ENCODE measurements around the gene FGF22.
"Not testable (repeated sequence)": the region's sequence is repeated elsewhere in the genome, so short reads cannot be mapped to it uniquely, and the experiment has no call there.

FGF22 gene

GRCh38 chr19:607301-608154 lies 32.2 kb upstream of the FGF22 start:
- no peak for DNase-seq (ENCODE audit: low read depth)

DNA sequence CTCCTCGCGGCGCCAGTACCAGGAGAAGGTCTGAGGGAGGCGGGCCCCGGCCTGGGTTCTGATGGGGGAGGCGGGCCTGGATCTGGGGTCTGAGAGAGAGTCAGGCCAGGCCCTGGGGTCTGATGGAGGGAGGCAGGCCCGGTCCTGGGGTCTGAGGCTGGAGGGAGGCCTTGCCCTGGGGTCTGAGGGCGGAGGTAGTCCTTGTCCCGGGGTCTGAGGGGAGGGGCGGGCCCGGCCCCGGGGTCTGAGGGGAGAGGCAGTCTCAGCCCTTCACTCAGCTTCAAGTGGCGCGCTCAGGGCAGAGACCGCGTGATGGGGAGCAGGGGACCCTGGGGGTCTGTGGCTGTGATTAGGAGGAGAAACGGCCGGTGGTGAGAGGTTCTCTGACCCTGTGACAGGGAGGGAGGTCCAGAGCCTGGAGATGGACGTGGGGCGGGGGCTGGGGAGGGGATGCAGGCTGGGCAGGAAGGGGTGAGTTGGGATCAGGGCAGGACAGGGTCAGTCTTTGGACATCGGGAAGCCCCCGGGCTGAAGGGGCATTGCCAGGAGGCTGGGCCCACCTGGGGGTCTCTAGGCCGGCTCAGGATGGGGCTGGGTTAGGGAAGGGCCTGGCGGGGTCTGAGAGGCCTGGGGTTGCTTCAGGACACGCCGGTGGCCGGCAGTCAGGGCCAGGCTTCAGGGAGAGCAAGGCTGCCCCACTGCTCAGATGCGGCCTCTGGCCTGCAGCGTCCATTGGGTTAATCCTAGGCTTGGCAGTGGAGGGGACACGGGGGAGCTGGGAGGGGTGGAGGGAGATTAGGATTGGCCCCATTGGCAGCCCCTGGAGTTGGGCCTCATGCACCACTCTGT lies 31.3 kb upstream of the FGF22 start:
- DNase-seq (ENCODE audit: low read depth): no peak

DNA sequence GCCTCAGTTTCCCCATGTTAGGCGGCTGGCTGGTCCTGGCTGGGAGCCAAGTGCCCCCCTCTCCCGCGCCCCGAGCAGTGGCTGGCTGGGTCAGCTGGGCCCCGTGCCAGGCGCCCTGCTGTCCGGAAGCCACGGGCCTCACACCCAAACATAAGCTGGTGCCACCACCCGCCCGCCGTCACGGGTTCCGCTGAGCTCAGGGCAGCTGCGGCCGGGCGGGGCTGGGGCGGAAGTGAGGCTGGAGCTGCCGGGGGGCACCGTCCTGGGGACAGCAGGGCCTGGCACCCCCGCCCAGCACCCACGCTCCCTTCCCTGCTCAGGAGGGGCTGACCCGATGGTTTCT lies 30.7 kb upstream of the FGF22 start:
- DNase-seq (ENCODE audit: low read depth): no peak

DNA sequence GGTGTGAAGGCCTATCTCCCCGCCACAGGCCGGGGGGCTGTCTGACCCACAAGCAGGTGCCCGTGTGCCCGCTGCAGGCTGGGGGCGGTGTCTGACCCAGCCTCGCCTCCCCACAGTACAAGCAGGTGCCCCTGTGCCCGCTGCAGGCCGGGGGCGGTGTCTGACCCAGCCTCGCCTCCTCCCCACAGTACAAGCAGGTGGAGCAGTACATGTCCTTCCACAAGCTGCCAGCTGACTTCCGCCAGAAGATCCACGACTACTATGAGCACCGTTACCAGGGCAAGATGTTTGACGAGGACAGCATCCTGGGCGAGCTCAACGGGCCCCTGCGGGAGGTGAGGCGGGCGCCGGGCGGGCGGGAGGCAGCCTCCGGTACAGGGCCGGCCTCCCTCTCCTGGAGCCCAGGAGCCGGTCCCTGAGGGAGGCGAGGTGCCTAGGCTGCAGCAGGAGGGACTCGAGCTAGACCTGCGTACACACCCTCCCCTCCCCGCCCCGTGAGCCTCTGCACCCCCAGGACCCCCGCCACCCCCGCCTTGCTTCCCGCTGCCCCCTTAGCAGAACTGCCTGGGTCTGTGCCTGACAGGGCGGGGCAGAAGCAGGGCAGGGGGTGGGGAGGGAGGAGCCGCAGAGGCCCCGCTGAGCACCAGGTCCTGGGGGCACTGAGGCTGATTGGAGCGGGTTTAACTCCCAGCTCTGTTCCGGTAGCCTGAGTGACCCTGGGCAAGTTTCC lies 29.4 kb upstream of the FGF22 start:
- DNase-seq (ENCODE audit: low read depth): no peak

DNA sequence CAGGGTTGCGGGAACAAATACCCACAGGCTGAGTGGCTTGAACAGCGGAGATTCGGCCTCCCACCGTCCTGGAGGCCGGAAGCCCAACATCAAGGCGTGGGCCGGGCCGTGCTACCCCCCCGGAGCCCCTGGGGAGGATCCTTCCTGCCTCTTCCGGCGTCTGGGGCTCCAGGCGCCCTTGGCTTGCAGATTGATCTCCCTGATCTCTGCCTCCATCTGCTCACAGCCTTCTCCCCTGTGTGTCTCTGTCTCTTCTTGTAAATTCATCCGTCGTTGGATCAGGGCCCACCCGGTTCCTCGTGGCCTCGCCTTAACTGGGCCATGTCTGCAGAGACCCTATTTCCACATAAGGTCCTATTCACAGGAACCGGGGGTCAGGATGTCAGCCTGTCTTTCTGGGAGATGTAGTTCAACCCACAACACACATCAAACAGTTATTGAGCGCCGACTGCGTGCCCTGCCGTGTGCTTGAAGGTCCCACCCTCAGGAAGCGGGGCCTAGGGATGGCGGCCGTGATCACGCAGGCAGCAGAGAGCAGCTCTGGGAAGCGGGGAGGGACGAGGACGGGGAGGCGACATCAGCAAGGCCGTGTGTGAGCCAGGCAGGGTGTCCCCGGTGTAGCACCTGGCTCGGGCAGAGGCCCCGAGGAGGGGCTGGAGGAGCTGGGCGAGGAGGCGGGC lies 28.7 kb upstream of the FGF22 start:
- peak; percentile 61 for DNase-seq (ENCODE audit: low read depth)

GRCh38 chr19:611481-611868 lies 28.2 kb upstream of the FGF22 start:
- DNase-seq (ENCODE audit: low read depth): peak; percentile 56

GRCh38 chr19:612941-613340 lies 26.7 kb upstream of the FGF22 start:
- no peak for DNase-seq (ENCODE audit: low read depth)

- no peak for DNase-seq (ENCODE audit: low read depth)
Observed at GRCh38 chr19:613732-614567, 25.7 kb upstream of the FGF22 start.

GRCh38 chr19:615619-616018 lies 24.1 kb upstream of the FGF22 start:
- no peak for DNase-seq (ENCODE audit: low read depth)

- no peak for DNase-seq (ENCODE audit: low read depth)
Observed at GRCh38 chr19:616062-616700, 23.5 kb upstream of the FGF22 start.

DNA sequence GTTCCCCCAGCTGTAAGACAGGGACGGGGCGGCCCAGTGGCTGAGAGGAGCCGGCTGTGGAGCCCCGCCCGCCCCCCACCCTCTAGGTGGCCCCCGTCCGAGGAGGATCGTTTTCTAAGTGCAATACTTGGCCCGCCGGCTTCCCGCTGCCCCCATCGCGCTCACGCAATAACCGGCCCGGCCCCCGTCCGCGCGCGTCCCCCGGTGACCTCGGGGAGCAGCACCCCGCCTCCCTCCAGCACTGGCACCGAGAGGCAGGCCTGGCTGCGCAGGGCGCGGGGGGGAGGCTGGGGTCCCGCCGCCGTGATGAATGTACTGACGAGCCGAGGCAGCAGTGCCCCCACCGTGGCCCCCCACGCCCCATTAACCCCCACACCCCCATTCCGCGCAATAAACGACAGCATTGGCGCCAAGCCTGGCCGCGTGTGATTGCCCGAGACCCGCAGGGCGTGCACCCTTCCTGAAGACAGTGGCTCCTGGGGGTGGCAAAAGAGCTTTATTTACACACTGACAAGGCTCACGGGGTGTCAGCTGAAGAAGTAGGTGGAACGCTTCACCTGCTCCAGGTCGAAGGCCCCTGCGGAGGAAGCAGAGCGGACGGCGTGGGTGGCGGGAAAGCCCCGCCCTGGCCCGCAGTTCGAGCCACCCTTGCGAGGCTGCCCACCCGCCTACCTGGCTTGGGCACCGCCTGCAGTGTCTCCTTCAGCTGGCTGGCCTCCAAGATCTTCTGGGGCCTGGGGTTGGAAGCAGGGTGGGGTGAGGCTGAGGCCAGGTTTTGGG lies 22.7 kb upstream of the FGF22 start:
- no peak for DNase-seq (ENCODE audit: low read depth)

DNA sequence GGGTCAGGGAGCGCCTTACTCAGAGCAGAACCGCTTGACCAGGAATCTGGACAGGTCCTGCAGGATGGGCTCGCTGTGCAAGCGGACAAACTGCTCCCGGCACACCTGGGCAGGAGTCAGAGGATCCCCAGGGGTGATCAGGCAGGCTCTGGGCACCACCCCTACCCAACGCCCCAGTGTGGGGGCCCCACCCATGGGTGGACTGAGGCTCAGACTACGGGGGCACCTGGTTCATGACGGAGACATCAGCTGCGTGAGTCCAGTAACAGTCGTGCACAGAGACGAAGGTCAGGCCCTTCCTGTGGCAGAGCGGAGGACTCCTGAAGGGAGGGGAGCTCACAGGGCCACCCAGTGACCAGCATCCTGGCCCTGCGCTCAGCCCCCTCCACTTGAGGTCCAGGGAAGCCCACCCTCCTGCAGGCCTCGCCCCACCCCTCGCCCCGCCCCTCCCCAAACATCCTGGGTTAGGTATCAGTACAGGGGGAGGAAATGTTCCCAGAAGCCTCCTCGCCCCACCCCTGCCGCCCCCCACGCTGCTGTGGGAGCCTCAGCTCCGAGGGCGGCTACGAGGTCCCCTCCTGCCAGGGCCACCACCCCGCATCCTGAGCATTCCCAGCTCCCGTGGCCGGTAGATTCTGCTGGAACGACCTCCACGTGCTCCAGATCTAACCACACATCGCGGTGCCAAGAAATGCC lies 22.0 kb upstream of the FGF22 start:
- DNase-seq (ENCODE audit: low read depth): no peak

DNA sequence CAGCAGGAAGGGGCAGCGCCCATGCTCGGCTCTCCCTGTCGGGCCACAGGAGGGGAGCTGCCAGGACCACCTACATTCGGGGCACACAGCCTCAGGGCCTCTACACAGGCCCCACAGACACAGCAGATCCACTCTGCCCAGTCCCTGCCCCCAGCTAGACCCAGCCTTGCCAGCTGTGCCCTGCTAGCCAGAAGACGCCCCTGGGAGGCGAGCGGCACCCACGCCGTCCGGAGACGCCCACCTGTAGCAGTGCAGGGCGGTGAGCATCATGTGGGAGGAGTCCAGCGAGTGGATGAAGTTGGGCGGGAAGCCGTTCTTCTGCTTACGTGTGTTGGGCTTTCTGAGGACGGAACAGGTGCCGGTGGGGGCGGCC lies 21.4 kb upstream of the FGF22 start:
- DNase-seq (ENCODE audit: low read depth): no peak

DNA sequence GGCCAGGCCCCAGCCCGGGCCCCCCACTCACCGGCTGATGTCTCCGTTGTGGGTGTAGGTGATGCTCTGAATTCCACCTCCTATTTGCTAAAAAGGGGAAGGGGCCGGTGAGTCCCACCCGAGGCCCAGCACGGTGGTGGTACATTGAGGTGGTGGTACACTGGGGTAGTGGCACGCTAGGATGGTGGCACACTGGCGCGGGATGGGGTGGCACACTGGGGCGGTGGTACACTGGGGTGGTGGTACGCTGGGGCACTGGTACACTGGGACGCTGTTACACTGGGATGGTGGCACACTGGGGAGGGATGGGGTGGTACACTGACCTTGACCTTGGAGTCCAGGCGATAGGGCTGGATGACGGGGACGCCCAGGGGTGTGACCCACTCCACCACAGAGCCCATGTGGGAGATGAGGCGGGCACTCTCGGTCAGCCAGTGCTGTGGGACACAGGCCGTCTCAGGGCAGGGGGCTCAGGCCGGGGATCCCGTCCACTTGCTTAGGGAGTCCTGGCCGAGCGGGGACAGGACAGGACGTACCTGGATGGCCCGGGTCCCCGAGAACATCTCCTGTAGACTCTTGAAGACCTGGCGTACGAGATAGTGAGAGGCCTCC lies 20.9 kb upstream of the FGF22 start:
- DNase-seq (ENCODE audit: low read depth): no peak

DNA sequence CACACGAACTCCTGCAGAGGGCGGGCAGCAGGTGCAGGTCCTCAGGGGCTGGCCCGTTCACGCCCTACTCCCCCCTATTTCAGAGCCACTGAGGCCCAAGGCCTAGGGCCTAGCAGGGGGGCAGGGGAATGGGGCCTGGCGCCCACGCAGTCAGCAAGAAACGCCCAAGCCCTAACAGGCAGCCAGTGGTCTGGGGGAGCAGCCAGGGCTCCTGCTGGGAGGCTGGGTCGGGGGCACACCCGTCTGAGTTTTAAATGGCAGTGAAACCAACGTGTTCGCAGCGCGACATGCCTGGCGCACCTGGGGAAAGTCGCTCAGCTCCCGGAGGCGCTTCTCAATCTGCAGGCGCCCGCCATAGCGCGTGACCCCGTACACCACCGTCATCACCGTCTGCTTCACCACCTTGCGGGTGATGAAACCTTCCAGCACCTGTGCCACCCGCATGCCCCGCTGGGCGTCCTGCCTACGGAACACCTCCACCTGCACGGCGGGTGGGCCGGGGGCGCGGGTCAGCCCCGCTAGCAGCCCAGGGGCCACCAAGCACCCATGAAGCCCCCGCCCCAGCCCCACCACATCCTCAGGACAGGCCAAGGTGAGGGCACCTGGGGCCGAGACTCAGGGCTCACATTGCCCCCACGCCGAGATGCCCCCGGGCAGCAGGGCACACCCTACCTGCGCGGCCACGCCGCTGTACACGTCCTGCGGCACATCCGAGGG lies 20.2 kb upstream of the FGF22 start:
- DNase-seq (ENCODE audit: low read depth): no peak

- DNase-seq (ENCODE audit: low read depth): no peak
Observed at GRCh38 chr19:620166-620862, 19.4 kb upstream of the FGF22 start.

GRCh38 chr19:621191-621590 lies 18.5 kb upstream of the FGF22 start:
- not testable (repeated sequence) for DNase-seq (ENCODE audit: low read depth)

DNA sequence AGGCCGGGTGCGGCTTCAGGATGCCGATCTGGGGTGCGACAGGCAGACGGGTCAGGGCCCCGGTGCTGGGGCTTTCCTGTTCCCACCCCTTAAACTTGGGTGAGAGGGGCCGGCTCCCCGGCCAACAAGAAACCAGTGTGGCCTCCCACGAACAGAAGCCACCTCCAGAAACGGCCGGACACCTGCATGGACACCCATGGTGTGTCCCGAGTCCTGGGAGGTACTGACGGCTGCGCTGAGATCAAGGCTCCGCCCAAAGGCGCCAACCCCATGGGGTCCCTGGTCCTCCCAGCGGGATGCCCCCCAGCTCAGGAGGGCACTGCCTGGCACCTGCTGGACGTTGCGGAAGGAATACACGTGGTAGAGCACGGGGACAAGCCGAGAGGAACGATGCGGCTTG lies 17.9 kb upstream of the FGF22 start:
- DNase-seq (ENCODE audit: low read depth): no peak

Measured in T-helper 22 cell (primary cell).